OCI-LY7 (cell line): ENCODE measurements around the gene ASB1. TPM values are rescaled to one million over a fixed set of nuclear protein-coding genes. Genes with fewer than 3 reads are reported as not detected.

Experiments
- BruUV-seq: library from RNA; stranded (reverse); fragments of 400-500 nt; replicated peaks from 2 replicates; lab custom pipeline; 2021; lab: Mats Ljungman, UMichigan
- CTCF ChIA-PET: fragments of 300-600 bp; sonication (Branson Sonifier 250); formaldehyde crosslinking; loops from one replicate; lab custom pipeline; 2022; ENCODE audit warnings: antibody characterized with exemption; ENCODE audit not compliant: unreplicated experiment; lab: Charles Lee
- POLR2A ChIA-PET: fragments of 300-600 bp; sonication (Branson Sonifier 250); formaldehyde crosslinking; loops from one replicate; lab custom pipeline; 2022; ENCODE audit warnings: antibody characterized with exemption; lab: Charles Lee
- DNase-seq: peaks from one replicate; pipeline ENCODE4 v3.0.0-alpha.2; 2015; ENCODE audit warnings: low spot score
- H2AFZ ChIP-seq: fragments of 200-600 bp; sonication (generic), shearing (Covaris generic); 2 replicates; pipeline ENCODE4 v1.6.1; 2014; ENCODE audit warnings: mild to moderate bottlenecking, antibody characterized with exemption, low read length, moderate library complexity
- H3K27ac ChIP-seq: fragments of 200-600 bp; sonication (generic); 2 replicates; pipeline ENCODE4 v1.5.1; 2014; ENCODE audit warnings: mixed run types, low read depth, mild to moderate bottlenecking, moderate library complexity, low read length, inconsistent platforms; ENCODE audit not compliant: poor library complexity, severe bottlenecking
- H3K36me3 ChIP-seq: fragments of 200-600 bp; sonication (generic); 2 replicates; pipeline ENCODE4 v1.6.1; 2014; ENCODE audit warnings: mild to moderate bottlenecking, antibody characterized with exemption, low read length, moderate library complexity, mixed read lengths; ENCODE audit not compliant: insufficient read depth
- H3K4me1 ChIP-seq: fragments of 200-600 bp; sonication (generic); 2 replicates; pipeline ENCODE4 v1.5.1; 2014; ENCODE audit warnings: mild to moderate bottlenecking, low read length; ENCODE audit not compliant: insufficient read depth, poor library complexity, severe bottlenecking
- H3K4me2 ChIP-seq: fragments of 200-600 bp; sonication (generic); 2 replicates; pipeline ENCODE4 v1.6.1; 2014; ENCODE audit warnings: mild to moderate bottlenecking, low read length
- H3K4me3 ChIP-seq: fragments of 200-600 bp; sonication (generic); 2 replicates; pipeline ENCODE4 v1.5.1; 2014; ENCODE audit warnings: mild to moderate bottlenecking, low read depth, low read length; ENCODE audit not compliant: poor library complexity, severe bottlenecking
- H3K79me2 ChIP-seq: fragments of 200-600 bp; sonication (generic); 2 replicates; pipeline ENCODE4 v1.6.1; 2016; ENCODE audit warnings: low read depth, mild to moderate bottlenecking, low read length, moderate library complexity, mixed read lengths; ENCODE audit not compliant: insufficient read depth
- H3K9me2 ChIP-seq: fragments of 200-600 bp; sonication (generic); 2 replicates; pipeline ENCODE4 v1.6.1; 2016; ENCODE audit warnings: mild to moderate bottlenecking, low read length, mixed read lengths; ENCODE audit not compliant: insufficient read depth
- H3K9me3 ChIP-seq: fragments of 200-600 bp; sonication (generic); 2 replicates; pipeline ENCODE4 v1.6.1; 2014; ENCODE audit warnings: mild to moderate bottlenecking, mixed run types, low read length, mixed read lengths
- H4K20me1 ChIP-seq: fragments of 200-600 bp; sonication (generic); 2 replicates; pipeline ENCODE4 v1.6.1; 2014; ENCODE audit warnings: mild to moderate bottlenecking, antibody characterized with exemption, low read length, moderate library complexity, mixed read lengths; ENCODE audit not compliant: insufficient read depth
- CTCF ChIP-seq: fragments of 200-600 bp; sonication (generic); conservative IDR thresholded peaks from 2 replicates; pipeline ENCODE4 v1.5.1; 2014; ENCODE audit warnings: mild to moderate bottlenecking, antibody characterized with exemption, low read length, moderate library complexity, mixed read lengths
- EZH2phosphoT487 ChIP-seq: fragments of 200-600 bp; sonication (generic); IDR thresholded peaks from 2 replicates; pipeline ENCODE4 v1.6.1; 2018; ENCODE audit warnings: low read depth, borderline replicate concordance, mild to moderate bottlenecking, mixed run types, antibody characterized with exemption, low read length, moderate library complexity, mixed read lengths
- intact Hi-C: fragments of 100-400 bp; cut with micrococcal nuclease; formaldehyde crosslinking; loops from one replicate; pipeline ENCODE4 v1.10.0; 2022; ENCODE audit not compliant: unreplicated experiment
- total RNA-seq, 2 experiments: library from RNA; depleted of rRNA in 1 of 2; stranded (reverse); fragments of >200 nt in 1 of 2; shearing (Covaris generic) in 1 of 2; gene quantifications; 2 replicates each; pipeline ENCODE4 v1.2.3, GENCODE V29; 2014 to 2022

ASB1 gene
- total RNA-seq, 2 experiments from 2014 or later, result 19.4 to 37.7 TPM

- Histone ChIP-seq H2AFZ (no peak overlapping the region), H3K4me3 (no peak overlapping the region), H3K4me2 (no peak overlapping the region), H3K9me2 (no peaks in the 10 kb centered on the region), H3K79me2 (no peaks in the 10 kb centered on the region), H3K27ac (no peak overlapping the region), H3K36me3 (no peaks in the 10 kb centered on the region), H4K20me1 (no peaks in the 10 kb centered on the region), H3K9me3 (peaks cover 3% of the 10 kb centered on the region; the same call in 1 of the 2 replicates), H3K4me1 (no peaks in the 10 kb centered on the region)
- TF ChIP-seq EZH2phosphoT487, result no peak
- TF ChIP-seq CTCF, result peak; percentile 88
- ChIA-PET POLR2A (no interaction called here), CTCF (no interaction called here)
- no TSS peak for BruUV-seq
- DNase-seq, result peak; percentile 63
- intact Hi-C loops, result loop anchor here (2.0 to 5.0 kb wide), 2 partner anchors 91 to 106 kb away; no protein-coding TSS in a partner anchor
These were observed 36.2 kb downstream of the ASB1 start for GRCh38 chr2:238462782-238463396.

GRCh38 chr2:238464389-238464788, 37.7 kb downstream of the ASB1 start:
- ChIA-PET CTCF (no interaction called here), POLR2A (interaction anchor here (0.7 to 1.4 kb wide), 2 partner anchors 9 to 392 kb away, joined by 3 to 4 read pairs; no protein-coding TSS in a partner anchor)
- no peak for DNase-seq
- Histone ChIP-seq H3K4me1 (no peaks in the 10 kb centered on the region), H3K9me3 (peaks cover 7% of the 10 kb centered on the region; the same call in 1 of the 2 replicates), H3K79me2 (no peaks in the 10 kb centered on the region), H3K36me3 (no peaks in the 10 kb centered on the region), H4K20me1 (no peaks in the 10 kb centered on the region), H2AFZ (no peak overlapping the region), H3K9me2 (no peaks in the 10 kb centered on the region), H3K4me3 (no peak overlapping the region), H3K27ac (no peak overlapping the region), H3K4me2 (no peak overlapping the region)
- BruUV-seq, result no TSS peak
- intact Hi-C loops, result loop anchor here (5.0 kb wide), 1 partner anchor 92 kb away; no protein-coding TSS in a partner anchor
- TF ChIP-seq CTCF (no peak), EZH2phosphoT487 (no peak)
